Measurements from ENCODE around the gene FMN1.

Gene FMN1

DNA sequence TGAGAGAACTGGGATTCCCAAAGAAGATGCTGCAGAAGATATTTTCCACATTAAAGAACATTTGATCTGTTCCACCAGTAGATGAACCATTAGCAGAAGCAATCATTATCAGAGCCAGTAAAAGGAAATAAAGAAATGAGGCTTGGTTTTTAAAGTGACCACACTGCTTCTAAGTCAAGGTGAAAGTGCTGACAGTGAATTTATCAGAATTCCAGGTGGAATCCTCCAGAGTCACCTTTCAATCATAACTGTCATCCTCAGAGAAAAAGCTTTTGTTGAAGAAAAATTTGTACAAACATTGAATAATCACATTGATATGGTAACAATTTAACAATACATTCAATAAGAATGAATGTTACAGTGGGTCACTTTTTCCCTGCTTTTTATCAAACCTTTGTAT is 376.9 kb downstream of the FMN1 start:
- no peak for DNase-seq

DNA sequence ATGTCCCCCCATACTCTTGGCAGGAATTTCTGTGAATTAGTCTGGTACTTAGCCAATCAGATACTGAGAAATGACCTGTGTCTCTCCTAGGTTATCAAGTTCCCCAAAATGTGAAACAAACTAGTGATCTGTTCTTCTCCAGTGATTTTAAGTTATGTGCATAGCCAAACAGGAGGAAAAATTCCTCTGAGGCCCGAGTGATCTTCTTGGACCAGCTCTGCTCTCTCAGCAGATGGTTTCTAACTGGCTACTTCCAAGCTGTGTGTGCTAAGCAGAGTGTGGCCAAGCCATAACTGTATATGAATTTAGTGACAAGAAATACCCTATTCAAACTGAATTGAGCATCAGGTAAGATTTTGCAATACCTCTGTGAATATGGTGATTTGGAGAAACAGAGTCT is 387.2 kb downstream of the FMN1 start:
- no peak for DNase-seq

GRCh38 chr15:32803631-32804030 is 390.9 kb downstream of the FMN1 start:
- no peak for DNase-seq

DNA sequence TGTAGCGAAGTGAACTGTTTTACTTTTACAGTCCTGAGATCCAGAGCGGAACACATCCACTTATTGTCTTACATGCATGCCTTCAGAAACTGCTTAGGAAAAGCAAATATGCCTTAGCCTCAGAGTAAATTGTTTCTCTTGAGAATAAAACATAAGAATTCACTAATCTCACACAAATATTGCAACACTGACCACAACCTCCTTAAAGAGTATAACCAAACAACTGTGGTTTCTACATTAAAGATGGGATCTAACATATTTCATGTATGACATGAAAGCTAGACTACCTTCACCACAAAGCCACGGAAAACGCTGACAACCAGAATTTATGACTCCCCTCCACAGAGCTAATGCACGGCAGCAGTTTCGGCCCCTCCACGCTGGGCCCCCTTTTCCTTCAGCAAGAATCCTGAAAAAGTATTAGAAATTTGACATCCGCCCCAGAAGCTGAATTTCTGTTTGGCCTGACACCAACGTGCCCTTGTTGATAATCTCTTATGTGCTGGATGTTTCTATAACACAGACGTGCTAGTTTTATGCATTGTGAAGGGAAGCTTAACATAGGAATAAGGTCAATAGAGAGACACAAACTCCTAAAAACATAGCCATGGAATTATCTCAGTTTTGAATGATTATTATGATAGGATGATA is 392.1 kb downstream of the FMN1 start:
- no peak for DNase-seq

DNA sequence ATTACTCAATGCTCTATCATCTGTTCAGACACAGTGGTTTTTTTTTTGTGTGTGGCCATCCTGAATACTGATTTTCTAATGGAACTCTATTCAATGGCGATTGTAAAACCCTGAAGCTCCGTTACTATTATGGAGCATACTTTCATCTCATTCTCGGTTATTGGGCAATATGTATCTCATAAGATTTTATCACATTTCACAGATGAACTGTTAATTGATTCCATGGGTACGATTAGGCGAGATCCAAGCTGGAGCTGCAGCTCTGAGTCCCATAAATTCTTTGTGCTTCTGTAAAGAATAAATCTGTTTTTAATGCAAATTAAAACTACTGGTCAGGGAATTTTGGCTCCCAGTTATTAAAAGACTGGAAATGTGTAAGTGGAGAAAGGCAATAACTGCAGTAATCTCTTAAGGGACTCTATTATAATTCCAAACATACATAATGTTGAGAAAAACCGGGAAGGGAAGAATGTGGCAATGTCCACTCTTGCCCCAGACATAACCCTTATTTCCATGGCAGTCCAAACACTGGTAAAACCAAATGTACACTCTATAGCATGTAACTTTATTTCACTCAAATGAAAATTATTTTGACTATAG is 394.5 kb downstream of the FMN1 start:
- no peak for DNase-seq

DNA sequence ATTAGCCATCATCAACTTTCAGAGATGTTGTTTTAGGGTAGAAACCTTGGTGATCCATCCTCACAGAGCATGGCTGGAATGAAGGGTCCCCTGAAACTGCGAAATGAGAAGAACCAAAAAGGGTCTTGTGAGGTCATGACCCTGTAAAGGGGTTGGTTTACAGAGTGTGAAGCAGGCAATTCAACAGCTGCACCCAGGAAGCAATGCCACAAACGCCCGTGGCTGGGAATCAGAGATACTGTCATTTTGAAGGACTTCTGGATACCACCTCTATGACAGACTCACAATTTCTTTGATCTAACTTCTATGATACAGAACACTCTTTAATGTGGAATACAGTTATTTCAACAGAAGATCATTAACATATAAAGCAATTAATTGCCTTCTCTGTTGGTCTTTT is 397.7 kb downstream of the FMN1 start:
- no peak for DNase-seq

DNA sequence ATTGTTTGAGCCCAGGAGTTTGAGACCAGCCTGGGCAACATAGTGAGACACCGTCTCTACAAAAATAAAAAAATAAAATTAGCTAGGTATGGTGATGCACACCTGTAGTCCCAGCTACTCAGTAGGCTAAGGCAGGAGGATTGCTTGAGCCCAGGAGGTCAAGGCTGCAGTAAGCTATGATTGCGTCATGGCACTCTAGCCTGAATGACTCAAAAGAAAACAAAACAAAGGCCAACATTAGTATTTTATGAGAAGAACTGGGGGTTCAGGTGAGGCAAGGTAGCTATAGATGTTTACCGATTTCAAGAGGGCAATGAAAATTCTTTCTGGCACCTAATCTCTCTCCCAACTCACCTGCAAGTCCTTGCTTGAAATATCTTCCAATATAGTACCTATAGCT is 399.5 kb downstream of the FMN1 start:
- no peak for DNase-seq

DNA sequence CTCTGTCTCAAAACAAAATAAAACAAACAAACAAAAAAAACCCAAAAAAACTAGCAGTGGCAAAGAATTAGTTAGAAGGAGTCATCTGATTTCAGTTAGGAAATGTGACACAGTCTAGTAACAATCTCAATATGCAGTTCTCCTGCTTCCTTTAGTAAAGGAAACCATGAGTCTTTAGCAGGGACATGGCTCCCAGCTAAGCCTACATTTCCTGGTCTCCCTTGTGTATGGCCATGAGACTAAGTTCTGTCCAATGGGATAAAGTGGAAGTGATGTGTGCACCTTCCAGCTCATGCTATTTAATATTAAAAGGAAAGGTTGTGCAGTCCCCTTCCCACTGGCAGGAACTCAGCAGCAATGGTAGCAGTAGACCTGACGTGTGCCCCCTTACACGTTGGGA is 402.1 kb downstream of the FMN1 start:
- no peak for DNase-seq

- DNase-seq = no peak
These were observed 404.0 kb downstream of the FMN1 start for GRCh38 chr15:32790352-32790999.

DNA sequence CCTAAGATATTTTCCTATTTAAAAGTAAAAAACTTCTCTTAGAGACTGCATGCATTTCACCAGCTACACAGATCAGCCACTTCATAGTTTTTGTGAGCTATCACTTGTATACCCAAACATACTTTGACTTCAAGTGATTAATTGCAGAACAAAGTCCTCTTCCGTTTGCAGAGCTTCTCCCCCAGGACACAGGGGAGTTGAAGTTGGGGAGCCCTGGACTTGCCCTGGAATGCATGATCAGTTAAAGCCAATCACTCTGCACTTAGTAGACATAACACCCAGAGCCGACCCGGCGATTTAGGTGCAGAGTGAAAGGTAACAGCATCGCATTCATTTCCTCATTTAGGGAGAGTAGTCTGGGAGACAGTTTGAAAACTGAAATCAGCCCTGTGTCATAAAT is 406.6 kb downstream of the FMN1 start:
- DNase-seq = no peak

- DNase-seq = no peak
These were observed 407.6 kb downstream of the FMN1 start for GRCh38 chr15:32786906-32787305.

DNA sequence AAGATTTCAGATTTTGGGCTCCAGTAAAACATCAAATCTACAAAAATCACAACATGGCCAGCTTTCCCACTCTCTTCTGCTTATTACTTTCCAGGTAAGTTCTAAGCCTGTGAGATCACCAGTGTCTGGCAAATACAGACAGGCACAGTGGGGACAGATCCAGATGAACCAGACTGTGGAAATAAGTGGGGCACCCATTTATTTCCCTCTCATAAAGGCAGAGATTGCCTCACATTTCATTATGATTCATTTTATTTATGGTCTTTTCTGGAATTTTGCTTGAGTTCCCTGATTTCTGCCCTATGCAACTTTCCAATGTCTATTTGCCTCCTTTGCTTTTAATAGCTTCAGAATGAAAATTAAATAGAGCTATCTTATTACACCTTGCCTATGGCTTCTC is 409.9 kb downstream of the FMN1 start:
- DNase-seq = no peak

DNA sequence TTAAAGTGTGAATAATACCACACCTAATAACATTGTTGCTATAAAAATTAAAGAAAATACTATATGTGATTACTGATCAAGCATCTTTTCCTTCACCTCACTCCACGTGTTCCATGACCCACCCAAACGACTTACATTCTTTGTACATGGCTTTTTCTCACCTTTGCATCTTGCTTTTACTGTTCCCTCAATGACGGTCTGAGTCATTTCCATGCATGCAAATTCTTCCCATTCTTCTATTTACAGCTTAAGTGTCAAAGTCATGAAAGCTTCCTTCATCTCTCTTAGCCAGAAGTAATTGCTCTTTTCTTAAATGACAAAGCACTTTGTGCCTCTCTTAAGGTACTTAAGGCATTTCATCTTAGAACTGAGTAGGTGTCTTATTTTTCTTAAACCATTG is 412.7 kb downstream of the FMN1 start:
- DNase-seq = no peak

- DNase-seq = no peak
These were observed 415.9 kb downstream of the FMN1 start for GRCh38 chr15:32778391-32779176.

DNA sequence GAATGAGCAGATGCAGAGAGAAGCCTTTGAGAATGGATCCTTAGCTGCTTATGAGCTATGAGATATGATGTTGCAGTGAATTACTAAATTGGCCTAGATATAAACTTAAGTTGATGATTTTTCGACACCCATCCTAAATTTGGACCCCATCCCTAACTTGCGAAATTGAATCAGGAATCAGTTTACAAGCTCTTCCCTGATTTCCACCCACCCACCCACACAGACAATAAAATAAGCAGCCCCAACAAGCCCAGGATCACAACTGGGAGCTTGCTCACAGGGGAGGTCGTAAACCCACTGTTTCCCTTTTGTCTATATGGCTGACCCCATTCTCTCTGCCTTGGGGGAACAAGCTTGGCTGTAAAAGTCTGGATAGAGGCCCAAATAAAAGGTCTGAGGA is 419.4 kb downstream of the FMN1 start:
- DNase-seq = no peak

DNA sequence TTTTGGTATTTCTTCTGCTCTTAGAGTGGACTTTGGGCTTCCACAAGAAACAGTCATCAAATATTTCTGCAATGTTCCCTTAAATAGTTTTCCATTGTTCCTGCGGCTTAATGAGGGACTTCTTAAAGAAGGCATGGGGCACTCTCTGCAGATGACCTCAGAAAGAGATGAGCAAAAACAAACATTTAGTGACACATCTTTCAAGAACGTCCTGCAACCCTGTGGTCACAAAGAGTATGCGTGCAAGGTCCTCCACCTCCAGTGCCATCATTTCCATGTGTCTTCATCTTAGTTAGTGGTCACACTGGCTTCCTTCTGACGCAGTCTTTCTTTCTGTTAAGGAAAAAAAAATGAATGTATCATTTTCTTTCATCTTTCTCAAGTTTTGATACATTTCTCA is 420.5 kb downstream of the FMN1 start:
- no peak for DNase-seq

DNA sequence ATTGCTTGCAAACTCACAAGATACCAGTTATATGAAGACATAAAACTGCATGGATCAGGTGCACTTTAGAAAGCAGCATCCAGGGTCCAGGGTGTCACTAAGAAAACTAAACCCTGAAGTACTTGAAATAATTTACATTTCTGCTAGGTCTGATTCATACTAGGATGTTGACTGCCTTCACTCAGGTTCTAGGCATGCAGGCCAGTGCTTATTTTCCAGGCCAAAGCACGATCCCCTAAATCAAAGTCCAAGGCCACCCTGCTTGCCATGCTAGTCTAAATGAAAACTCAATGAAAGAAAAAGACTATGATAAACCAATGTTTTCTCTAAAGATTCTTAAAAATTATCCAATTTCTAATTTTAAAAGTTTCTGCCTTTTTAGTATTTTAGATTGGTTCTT is 427.3 kb downstream of the FMN1 start:
- DNase-seq = no peak

GRCh38 chr15:32766101-32766500 is 428.4 kb downstream of the FMN1 start:
- DNase-seq = no peak

- no peak for DNase-seq
These were observed 429.3 kb downstream of the FMN1 start for GRCh38 chr15:32765236-32765635.

DNA sequence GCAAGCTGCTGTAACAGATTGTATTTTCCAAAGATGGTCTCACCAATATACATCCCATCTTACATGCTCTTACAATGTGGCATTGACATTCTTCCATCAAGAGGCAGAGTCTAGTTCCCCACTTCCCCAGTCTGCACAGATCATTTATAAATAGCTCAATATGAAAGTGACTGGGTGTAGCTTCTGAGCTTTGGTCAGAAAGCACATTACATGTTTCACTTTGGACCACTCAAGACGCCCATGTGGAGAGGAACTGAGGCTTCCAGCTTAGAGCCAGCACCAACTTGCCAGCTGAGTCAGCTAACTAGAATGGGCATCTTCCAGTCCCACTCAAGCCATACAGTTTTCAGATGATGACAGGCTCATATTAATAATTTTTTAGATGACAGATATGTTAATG is 431.2 kb downstream of the FMN1 start:
- DNase-seq = no peak

DNA sequence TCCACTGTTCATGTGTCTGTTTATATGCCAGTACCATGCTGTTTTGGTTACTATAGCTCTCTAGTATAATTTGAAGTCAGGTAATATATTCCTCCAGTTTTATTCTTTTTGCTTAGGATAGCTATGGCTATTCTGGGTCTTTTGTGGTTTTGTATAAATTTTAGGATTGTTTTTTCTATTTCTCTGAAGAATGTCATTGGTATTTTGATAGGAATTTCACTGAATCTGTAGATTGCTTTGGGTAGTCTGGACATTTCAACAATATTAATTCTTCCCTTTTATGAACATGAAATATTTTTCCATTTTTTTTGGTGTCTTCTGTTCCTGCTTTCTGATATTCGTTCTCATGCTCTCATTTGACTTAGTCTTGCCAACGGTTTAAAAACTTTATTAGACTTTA is 437.1 kb downstream of the FMN1 start:
- DNase-seq = no peak

DNA sequence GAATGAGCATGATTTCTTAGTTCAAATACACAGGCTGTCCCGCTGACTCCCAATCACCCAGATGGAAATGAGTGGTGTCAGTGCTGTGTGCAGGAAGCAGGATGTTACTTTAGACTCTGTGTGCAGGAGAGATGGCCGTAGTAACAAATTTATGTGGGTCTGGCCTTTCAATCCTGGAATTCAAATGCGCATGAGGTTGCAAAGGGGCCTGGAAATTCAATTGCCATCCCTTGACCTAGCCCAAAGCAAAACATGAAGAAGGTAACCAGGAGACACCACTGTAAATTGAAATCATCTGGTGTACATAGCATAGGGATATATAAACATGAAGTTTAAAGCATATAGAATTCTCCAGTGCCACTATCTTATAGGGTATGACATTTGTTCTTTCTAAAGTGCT is 443.5 kb downstream of the FMN1 start:
- DNase-seq = no peak

DNA sequence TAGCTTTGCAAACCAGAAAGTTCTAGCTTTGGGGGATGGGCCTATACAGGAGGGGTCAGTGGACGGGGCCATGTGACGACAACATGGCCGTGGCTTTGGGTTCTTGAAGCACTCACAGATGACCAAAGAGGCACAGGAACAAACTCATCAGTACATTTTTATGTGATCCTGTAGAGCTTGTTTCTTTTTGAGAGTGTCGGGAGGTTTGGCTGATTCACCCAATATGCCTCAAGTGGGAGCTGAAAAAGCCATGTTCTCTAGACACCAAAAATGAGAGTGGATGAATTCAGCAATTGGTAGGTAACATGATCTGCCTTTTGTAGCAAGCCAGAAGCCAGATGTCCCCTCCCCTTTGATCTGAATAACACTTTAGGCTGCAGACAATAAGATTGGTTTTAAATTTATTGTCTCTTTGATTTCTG is 446.6 kb downstream of the FMN1 start:
- DNase-seq = no peak

All from inflammatory macrophage (primary cell).